Measurements from ENCODE around the gene BTBD1.

GRCh38 chr15:82972990-82973389 lies 94.1 kb downstream of the BTBD1 start:
- no peak for TF ChIP-seq CTCF (IDR thresholded peaks at IDR 0.05)
- TF ChIP-seq ESRRA (IDR thresholded peaks at IDR 0.05; ENCODE audit: borderline replicate concordance, low read length) = no peak
- TF ChIP-seq HOXA7 (CRISPR knock-in tag; IDR thresholded peaks at IDR 0.05) = no peak
- TF ChIP-seq REST (IDR thresholded peaks at IDR 0.05) = no peak

All from A549 (cell line).